Measurements from ENCODE around the gene SLAMF1. TPM values are rescaled to one million over a fixed set of nuclear protein-coding genes. Genes with fewer than 3 reads are reported as not detected.
"Not testable (repeated sequence)": the region's sequence is repeated elsewhere in the genome, so short reads cannot be mapped to it uniquely, and the experiment has no call there.

SLAMF1 gene
- total and polyA plus RNA-seq, 9 of the 15 experiments (the other 6 are each of a cell fraction or from before 2014, with no cell fraction given) = 0.04 to 0.17 (median 0.11) TPM; not detected in 4

DNA sequence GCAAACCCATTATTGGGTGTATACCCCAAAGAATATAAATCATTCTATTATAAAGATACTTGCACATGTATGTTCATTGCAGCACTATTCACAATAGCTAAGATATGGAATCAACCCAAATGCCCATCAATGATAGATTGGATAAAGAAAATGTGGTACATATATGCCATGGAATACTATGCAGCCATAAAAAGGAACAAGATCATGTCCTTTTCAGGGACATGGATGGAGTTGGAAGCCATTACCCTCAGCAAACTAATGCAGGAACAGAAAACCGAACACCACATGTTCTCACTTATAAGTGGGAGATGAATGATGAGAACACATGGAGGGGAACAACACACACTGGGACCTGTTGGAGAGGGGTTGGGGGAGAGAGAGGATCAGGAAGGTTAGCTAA is 83.6 kb downstream of the SLAMF1 start:
- 30% methylated on average over 1 of the region's 1 CpG for WGBS (ENCODE audit: insufficient coverage, low coverage, missing lambda C conversion rate)
- H3K36me3 ChIP-seq (ENCODE audit: control insufficient read depth, insufficient read depth, low read length); POLR2A ChIA-PET: not testable (repeated sequence)

DNA sequence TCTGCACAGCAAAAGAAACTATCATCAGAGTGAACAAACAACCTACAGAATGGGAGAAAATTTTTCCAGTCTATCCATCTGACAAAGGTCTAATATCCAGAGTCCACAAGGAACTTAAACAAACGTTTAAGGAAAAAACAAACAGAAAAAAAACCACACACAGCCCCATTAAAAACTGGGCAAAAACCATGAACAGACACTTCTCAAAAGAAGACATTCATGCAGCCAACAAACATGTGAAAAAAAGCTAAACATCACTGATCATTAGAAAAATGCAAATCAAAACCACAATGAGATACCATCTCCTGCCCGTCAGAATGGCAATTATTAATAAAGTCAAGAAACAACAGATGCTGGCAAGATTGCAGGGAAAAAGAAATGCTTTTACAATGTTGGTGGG is 84.1 kb downstream of the SLAMF1 start:
- H3K4me3 ChIP-seq; POLR2A ChIA-PET; CTCF ChIA-PET (ENCODE audit: low intra/inter-chr PET ratio); H3K27me3 ChIP-seq (ENCODE audit: control insufficient read depth in 2 of 2, insufficient read depth in 2 of 2, low read length in 2 of 2); H3K9me1 ChIP-seq (ENCODE audit: control insufficient read depth, insufficient read depth, low read length); H3K9me3 ChIP-seq (replicated peaks; ENCODE audit: control insufficient read depth, insufficient read depth, low read depth, low read length); BruUV-seq (replicated peaks); H3K4me2 ChIP-seq (ENCODE audit: insufficient read depth, low read length); DNase-seq (ENCODE audit: extremely low read depth in 1 of 4, low spot score in 3 of 4); in situ Hi-C loops (cut with MboI); H4K20me1 ChIP-seq (replicated peaks; ENCODE audit: control insufficient read depth, insufficient read depth, low read length); intact Hi-C loops (cut with micrococcal nuclease); ATAC-seq; FAIRE-seq; H2AFZ ChIP-seq (ENCODE audit: low read depth, low read length); H3K36me3 ChIP-seq (ENCODE audit: control insufficient read depth, insufficient read depth, low read length); H3K79me2 ChIP-seq (ENCODE audit: control insufficient read depth, insufficient read depth, low read length); H3K9ac ChIP-seq (ENCODE audit: insufficient read depth in 1 of 2, low read depth in 2 of 2, low read length in 2 of 2); H3K27ac ChIP-seq (ENCODE audit: extremely low read depth, low read depth, low read length): not testable (repeated sequence)
- TF ChIP-seq HLTF (IDR thresholded peaks at IDR 0.05) = peak; percentile 47; the same call in 1 of the 2 replicates
- peak in 1 of 2 experiments; percentile 100 for TF ChIP-seq AFF1 (IDR thresholded peaks at IDR 0.05; ENCODE audit: low read depth in 1 of 2, partially characterized antibody in 2 of 2)
- 0 out of 2 replicates have a peak, but pooled peaks have one; percentile 26 for TF ChIP-seq TRIM28 (IDR thresholded peaks at IDR 0.05)
- peak; percentile 19 for TF ChIP-seq ZNF280A (IDR thresholded peaks at IDR 0.05; ENCODE audit: low read depth, partially characterized antibody)
- peak; percentile 58; a peak in 2 of 4 replicates for TF ChIP-seq TRIM24 (IDR thresholded peaks at IDR 0.05)
- 53% methylated on average over 2 of the region's 2 CpGs for WGBS (ENCODE audit: insufficient coverage, low coverage, missing lambda C conversion rate)
- H3K4me1 ChIP-seq (replicated peaks in 1 of 2; ENCODE audit: control insufficient read depth in 2 of 2, insufficient read depth in 2 of 2, low read length in 2 of 2) = peaks cover 6 to 18% of the 10 kb centered on the region in 2 experiments

More for the DNA sequence above, 83.6 kb downstream of the SLAMF1 start:
- H3K9me1 ChIP-seq (ENCODE audit: control insufficient read depth, insufficient read depth, low read length); H3K27ac ChIP-seq (ENCODE audit: extremely low read depth, low read depth, low read length); H3K79me2 ChIP-seq (ENCODE audit: control insufficient read depth, insufficient read depth, low read length); intact Hi-C loops (cut with micrococcal nuclease); H3K27me3 ChIP-seq (ENCODE audit: control insufficient read depth in 2 of 2, insufficient read depth in 2 of 2, low read length in 2 of 2); BruUV-seq (replicated peaks); H3K9ac ChIP-seq (ENCODE audit: insufficient read depth in 1 of 2, low read depth in 2 of 2, low read length in 2 of 2); H2AFZ ChIP-seq (ENCODE audit: low read depth, low read length); CTCF ChIA-PET (ENCODE audit: low intra/inter-chr PET ratio); H4K20me1 ChIP-seq (replicated peaks; ENCODE audit: control insufficient read depth, insufficient read depth, low read length); H3K9me3 ChIP-seq (replicated peaks; ENCODE audit: control insufficient read depth, insufficient read depth, low read depth, low read length); H3K4me3 ChIP-seq; in situ Hi-C loops (cut with MboI); ATAC-seq; H3K4me2 ChIP-seq (ENCODE audit: insufficient read depth, low read length); FAIRE-seq; DNase-seq (ENCODE audit: extremely low read depth in 1 of 4, low spot score in 3 of 4): not testable (repeated sequence)
- H3K4me1 ChIP-seq (replicated peaks in 1 of 2; ENCODE audit: control insufficient read depth in 2 of 2, insufficient read depth in 2 of 2, low read length in 2 of 2) = peaks cover 6 to 18% of the 10 kb centered on the region in 2 experiments
- TF ChIP-seq ZNF146 (CRISPR knock-in tag; IDR thresholded peaks at IDR 0.05; ENCODE audit: unreplicated experiment) (peak; percentile 90), KDM1A (IDR thresholded peaks at IDR 0.05) (peak in 1 of 2 experiments; percentile 19; a peak in 2 of 4 replicates), RBM25 (IDR thresholded peaks at IDR 0.05; ENCODE audit: low read depth, low read length, severe bottlenecking) (peak; percentile 19)
